HG03442 (cell line): ENCODE measurements around the gene ANKMY1.

Experiments used
- ATAC-seq: cut with Tn5 transposase; IDR thresholded peaks from one replicate; pipeline ENCODE4 v1.9.1; 2021; ENCODE audit warnings: mild to moderate bottlenecking, moderate library complexity; ENCODE audit not compliant: unreplicated experiment

The ANKMY1 gene

GRCh38 chr2:240450532-240451107 lies 107.2 kb downstream of the ANKMY1 start:
- no peak for ATAC-seq

- ATAC-seq, result no peak
Observed at GRCh38 chr2:240449764-240450531, 107.8 kb downstream of the ANKMY1 start.

- ATAC-seq, result no peak
Observed at GRCh38 chr2:240448387-240449274, 109.2 kb downstream of the ANKMY1 start.

- ATAC-seq, result no peak
Observed at GRCh38 chr2:240447934-240448333, 109.9 kb downstream of the ANKMY1 start.

DNA sequence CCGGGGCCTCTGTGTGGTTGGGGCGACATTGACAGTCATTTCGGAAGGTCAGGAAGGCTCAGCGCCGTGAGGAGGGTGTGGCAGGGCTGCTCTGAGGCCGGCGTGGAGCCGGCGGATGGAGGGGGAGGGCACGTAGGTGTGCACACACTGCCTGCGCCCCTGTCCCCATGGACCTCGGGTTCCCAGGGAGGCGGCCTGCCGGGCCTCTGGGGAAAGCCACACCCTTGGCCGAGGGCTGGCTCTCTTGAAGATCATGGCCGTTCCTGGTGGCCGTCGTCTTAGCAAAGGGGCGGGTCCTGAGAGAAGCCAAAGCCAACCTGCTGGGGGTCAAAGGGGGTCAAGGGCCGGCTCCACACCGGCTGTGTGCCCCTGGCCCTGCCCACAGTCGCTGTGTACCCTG lies 110.5 kb downstream of the ANKMY1 start:
- ATAC-seq, result no peak

- ATAC-seq, result no peak
Observed at GRCh38 chr2:240446664-240447175, 111.1 kb downstream of the ANKMY1 start.

DNA sequence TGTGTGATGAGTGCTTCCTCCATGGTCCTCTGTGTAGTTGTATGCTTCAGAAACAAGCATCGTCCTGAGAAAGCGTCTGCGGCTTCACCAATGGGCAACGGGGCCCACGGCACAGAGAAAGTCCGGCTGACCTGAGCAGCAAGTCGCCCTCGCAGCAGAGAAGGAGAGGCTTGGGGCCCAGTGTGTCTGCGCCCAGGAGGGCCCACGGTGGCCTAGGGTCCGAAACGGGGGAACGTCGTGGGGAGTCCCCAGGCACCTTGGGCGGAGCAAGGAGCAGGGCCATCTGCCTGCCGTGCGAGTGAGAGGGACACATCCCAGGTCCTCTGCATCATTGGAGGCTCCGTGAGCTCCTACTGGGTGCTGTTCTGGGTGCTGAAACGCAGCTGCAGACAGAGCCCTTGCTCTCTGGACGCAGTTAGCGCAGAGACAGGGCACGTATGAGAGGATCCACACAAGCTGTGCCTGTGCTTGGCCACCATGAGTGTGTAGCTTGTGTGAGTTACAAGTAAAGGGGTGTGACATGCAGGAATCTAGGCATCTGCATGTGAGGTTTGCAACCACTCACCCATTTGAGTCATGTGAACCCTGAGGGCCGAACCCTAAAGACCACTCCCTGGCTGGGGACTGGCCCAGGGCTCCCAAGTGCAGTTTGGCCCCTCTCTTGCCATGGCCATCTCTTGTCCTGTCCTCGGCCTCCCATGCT lies 111.7 kb downstream of the ANKMY1 start:
- ATAC-seq, result no peak

GRCh38 chr2:240444464-240444863 lies 113.3 kb downstream of the ANKMY1 start:
- no peak for ATAC-seq

DNA sequence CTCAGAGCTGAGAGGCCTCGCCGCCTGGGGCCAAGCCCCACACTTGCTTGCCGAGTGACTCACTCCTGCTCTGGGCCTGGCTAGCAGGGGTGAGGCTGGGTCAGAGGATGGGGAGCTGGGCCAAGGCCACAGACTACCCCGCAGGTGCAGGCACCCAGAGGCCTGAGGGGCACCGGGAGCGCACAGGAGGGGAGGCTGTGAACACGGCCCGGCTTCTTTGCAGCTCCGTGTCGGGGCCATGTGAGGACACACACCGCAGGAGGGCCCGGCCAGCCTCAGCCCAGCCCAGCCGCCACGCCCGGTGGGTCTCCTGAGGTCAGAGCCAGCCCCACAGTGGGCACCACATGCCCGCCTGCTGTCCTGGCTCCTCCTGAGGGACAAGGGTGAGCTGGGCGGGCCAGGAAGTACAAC lies 113.9 kb downstream of the ANKMY1 start:
- no peak for ATAC-seq

GRCh38 chr2:240442891-240443715 lies 114.7 kb downstream of the ANKMY1 start:
- ATAC-seq, result no peak

- no peak for ATAC-seq
Observed at GRCh38 chr2:240441993-240442411, 115.8 kb downstream of the ANKMY1 start.

GRCh38 chr2:240441326-240441992 lies 116.3 kb downstream of the ANKMY1 start:
- no peak for ATAC-seq

GRCh38 chr2:240440704-240441320 lies 117.0 kb downstream of the ANKMY1 start:
- no peak for ATAC-seq

DNA sequence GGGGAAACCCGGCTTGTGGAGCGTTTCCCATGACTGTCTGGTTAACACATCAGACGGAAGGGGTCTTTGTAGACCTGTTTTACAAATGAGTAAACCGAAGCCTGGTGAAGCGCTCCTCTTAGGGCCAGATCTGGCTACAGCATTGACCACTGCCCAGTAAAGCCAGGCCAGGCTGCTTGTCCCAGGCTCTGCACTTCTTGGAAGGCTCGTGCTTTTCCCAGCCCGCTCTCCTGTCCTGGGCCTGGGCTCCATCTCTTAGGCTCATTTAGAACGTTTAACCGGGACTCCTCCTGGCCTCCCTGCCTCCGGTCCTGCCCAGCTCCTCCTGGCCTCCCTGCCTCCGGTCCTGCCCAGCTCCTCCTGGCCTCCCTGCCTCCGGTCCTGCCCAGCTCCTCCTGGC lies 117.5 kb downstream of the ANKMY1 start:
- no peak for ATAC-seq

GRCh38 chr2:240439698-240440151 lies 118.1 kb downstream of the ANKMY1 start:
- ATAC-seq, result no peak

DNA sequence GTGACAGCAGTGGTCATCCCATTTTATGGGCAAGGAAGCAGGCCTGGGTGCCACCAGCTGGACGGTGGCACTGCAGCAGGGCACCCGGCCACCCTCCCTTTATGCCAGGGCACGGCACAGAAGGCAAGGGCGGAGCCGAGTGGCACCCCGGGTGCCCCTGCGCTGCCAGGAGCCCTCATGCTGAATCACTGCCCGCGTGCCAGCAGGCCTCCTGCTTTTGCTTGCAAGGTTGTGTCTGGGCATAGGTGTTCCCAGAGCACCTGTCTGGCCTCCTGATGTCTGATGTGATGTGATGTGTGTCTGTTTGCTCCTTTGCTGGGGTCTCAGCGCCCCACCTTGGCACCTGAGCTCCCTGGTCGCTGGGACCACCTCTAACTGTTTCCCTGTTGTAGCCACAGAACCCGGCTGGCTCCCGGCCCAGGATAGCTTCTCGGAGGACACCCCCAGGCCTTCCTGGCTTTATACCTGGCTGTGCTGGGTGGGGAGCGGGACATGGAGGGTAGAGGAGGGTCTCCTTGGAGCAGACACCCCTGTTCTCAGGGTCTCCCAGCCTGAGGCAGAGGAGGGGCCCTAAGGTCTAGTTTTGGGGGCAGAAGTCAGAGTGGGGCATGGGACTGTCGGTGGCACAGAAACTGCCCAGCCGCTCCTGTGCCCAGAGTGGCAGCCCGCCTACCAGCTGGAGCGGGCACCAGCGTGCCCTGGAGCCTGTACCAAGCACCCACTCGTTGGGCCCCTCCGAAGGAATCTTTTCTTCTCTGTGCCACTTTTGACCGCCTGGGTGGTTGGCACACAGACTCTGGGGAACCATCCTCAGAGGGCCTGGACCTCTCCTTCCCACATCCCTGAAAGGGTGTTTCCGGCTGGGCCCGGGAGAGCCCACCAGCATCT lies 118.7 kb downstream of the ANKMY1 start:
- ATAC-seq, result no peak

DNA sequence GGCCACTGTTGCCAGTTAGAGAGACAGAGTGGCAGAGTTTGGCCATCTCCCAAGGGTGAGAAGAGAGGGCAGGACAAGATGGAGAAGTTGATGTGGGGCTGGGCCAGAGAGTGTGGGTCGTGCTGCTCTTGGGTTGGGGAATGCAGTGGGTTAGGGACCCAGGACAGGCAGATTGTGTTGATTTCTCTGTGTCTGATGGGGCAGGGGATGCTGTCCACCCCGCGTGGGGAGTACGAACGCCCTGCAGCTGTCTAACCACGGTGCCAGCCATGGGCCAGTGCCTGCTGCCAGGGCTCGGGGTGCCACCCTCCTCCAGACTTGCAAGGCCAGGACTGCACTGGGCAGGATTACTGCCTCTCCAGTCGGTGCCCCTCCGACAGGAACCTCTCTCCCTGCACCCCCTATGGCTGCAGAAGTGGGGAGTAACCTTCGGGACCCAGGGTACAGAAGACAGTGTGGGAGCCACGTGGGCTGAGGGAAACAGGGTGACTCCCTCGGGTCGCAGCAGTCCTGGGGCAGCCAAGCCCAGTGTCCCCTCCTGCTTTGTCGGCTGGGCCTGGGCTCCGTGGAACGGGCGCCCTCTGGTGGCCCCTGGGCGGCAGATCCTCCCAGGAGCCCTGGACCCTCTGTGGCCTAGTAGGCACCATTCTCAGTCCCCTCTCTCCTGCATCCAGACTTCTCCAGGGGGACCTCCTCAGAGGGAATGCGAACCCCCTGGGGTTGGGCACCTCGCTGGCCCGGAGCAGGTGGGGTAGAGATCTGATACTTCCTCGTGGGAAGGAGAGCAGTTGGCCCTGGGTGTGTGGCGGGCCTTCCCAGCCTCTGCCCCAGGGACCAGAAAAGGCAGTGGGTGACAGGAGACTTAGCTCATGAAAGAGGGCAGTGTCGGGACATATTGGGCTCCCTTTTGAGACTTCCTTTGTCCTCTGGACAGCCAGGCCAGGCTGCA lies 119.7 kb downstream of the ANKMY1 start:
- ATAC-seq, result no peak
